Stimulated activated CD8-positive, alpha-beta memory T cell treated with anti-CD3 and anti-CD28 coated beads, Interleukin-4, amount 100 ng/mL, for 4 hours (primary cell): ENCODE results near the gene ICAM1.

Source experiments
- DNase-seq, 2 donors: peaks; one replicate each; pipeline ENCODE4 v3.0.0-alpha.2; 2020; ENCODE audit warnings: low read depth in 2 of 2, low spot score in 1 of 2

Gene ICAM1

GRCh38 chr19:10292789-10293636, 22.1 kb downstream of the ICAM1 start:
- DNase-seq, result no peak

GRCh38 chr19:10293637-10294367, 22.9 kb downstream of the ICAM1 start:
- DNase-seq, result no peak

- DNase-seq, result no peak
Measured at GRCh38 chr19:10294368-10294697, 23.4 kb downstream of the ICAM1 start.

- peak in 1 of 2 donors; percentile 46 for DNase-seq
Measured at GRCh38 chr19:10295305-10295846, 24.5 kb downstream of the ICAM1 start.

- no peak for DNase-seq
Measured at GRCh38 chr19:10295847-10296591, 25.1 kb downstream of the ICAM1 start.

GRCh38 chr19:10299545-10300458, 28.9 kb downstream of the ICAM1 start:
- DNase-seq, result no peak

- no peak for DNase-seq
Measured at GRCh38 chr19:10305139-10305806, 34.4 kb downstream of the ICAM1 start.

- DNase-seq, result no peak
Measured at GRCh38 chr19:10306327-10306726, 35.4 kb downstream of the ICAM1 start.

GRCh38 chr19:10309423-10309822, 38.5 kb downstream of the ICAM1 start, which contains the start of gene ZGLP1:
ZGLP1 (minus strand) TSS chr19:10309815.
- DNase-seq, result no peak

- DNase-seq, result peak; percentile 82 to 89
Measured at GRCh38 chr19:10315335-10316214, 44.7 kb downstream of the ICAM1 start, which contains the start of gene FDX2. FDX2 (minus strand) TSS chr19:10316015; CDS start chr19:10315996, 19 bp downstream.

GRCh38 chr19:10316229-10317044, 45.5 kb downstream of the ICAM1 start:
- no peak for DNase-seq

- no peak for DNase-seq
Measured at GRCh38 chr19:10317045-10317856, 46.3 kb downstream of the ICAM1 start.

- no peak for DNase-seq
Measured at GRCh38 chr19:10317857-10318462, 47.0 kb downstream of the ICAM1 start.

- no peak for DNase-seq
Measured at GRCh38 chr19:10318807-10319682, 48.1 kb downstream of the ICAM1 start.

GRCh38 chr19:10320602-10321416, 49.9 kb downstream of the ICAM1 start:
- no peak for DNase-seq
